Esophagus muscularis mucosa (tissue), 4 donors: ENCODE data around the gene ZC3H12C.

Source experiments
- EP300 ChIP-seq: sonication (generic); formaldehyde crosslinking; IDR thresholded peaks from one replicate; pipeline ENCODE4 v1.6.1; 2017; ENCODE audit warnings: antibody characterized with exemption
- POLR2A ChIP-seq: fragments of 450-650 bp; IDR thresholded peaks from one replicate; pipeline ENCODE4 v1.6.1; 2017; ENCODE audit warnings: antibody characterized with exemption, moderate library complexity, mild to moderate bottlenecking, low read depth
- POLR2AphosphoS5 ChIP-seq, 2 donors: sonication (generic); formaldehyde crosslinking; IDR thresholded peaks; one replicate each; pipeline ENCODE4 v1.6.1; 2017; ENCODE audit warnings: antibody characterized with exemption in 2 of 2
- TF ChIP-seq, protein P1 (sequence below), 3 experiments: fragments of 200-600 bp in 2 of 3; fragments of 450-650 bp in 1 of 3; sonication (generic) in 2 of 3; IDR thresholded peaks; one replicate each; pipeline ENCODE4 v1.5.1; 2017 to 2019; ENCODE audit warnings: antibody characterized with exemption in 3 of 3, mild to moderate bottlenecking in 2 of 3, moderate library complexity in 1 of 3

DNA sequence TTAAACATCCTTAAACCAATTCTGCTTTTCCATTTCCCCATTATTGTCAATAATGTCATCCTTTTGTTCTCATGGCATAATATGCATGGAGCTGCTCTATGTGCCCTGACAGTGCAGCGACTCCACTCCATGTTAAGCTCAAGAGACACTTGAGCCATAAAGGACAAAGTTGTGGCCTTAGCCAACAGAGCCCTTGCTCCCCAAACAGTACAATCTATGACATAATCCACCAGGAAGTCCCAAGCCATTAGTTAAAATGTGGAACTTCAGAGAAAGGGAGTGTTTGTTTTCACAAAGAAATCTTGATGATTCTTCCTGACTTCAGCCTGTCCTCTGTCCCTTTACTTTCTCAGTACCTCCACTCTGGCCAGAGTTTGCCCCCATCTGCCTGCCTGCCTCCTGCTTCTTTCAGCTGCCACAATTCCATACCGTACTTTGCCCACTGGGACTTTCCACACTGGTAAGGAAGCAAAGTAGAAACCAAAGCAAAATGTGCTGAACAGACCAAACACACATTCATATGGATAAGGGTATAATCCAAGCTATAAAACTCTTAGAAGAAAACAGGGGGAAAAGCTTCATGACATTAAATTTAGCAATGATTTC is 46.3 kb upstream of the ZC3H12C start:
- no peak for TF ChIP-seq POLR2A
- TF ChIP-seq, protein P1, sequence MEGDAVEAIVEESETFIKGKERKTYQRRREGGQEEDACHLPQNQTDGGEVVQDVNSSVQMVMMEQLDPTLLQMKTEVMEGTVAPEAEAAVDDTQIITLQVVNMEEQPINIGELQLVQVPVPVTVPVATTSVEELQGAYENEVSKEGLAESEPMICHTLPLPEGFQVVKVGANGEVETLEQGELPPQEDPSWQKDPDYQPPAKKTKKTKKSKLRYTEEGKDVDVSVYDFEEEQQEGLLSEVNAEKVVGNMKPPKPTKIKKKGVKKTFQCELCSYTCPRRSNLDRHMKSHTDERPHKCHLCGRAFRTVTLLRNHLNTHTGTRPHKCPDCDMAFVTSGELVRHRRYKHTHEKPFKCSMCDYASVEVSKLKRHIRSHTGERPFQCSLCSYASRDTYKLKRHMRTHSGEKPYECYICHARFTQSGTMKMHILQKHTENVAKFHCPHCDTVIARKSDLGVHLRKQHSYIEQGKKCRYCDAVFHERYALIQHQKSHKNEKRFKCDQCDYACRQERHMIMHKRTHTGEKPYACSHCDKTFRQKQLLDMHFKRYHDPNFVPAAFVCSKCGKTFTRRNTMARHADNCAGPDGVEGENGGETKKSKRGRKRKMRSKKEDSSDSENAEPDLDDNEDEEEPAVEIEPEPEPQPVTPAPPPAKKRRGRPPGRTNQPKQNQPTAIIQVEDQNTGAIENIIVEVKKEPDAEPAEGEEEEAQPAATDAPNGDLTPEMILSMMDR (IDR thresholded peaks at IDR 0.05) = no peak
- TF ChIP-seq POLR2AphosphoS5 (IDR thresholded peaks at IDR 0.05) = no peak
- no peak for TF ChIP-seq EP300
